ENCODE data around the gene UHRF1.
"Not testable (repeated sequence)": the region's sequence is repeated elsewhere in the genome, so short reads cannot be mapped to it uniquely, and the experiment has no call there.

The UHRF1 gene

DNA sequence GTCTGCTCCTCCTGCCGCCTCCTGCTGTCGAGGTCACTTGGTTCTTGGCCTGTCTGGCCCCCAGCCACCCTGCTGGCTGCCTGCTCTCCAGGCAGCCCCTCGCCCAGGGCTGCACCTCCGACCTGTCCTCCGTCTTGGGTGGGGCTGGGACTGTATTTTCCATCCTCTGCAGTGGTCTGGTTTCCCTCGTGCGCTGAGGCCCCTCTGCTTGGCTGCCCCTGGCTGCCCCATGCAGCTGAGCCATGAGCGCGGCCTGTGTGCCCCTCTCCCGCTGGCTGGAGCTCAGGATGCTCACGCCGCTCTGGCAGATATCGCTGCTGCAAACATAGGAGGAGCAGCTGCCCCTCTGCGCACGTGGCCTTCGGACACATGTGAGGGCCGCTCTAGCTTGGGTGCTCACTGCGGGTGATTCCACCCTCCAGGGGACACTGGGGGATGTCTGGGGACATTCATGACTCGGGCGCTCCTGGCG is 14.0 kb downstream of the UHRF1 start:
- DNase-seq (ENCODE audit: low read depth): no peak
- TF ChIP-seq, protein P1, sequence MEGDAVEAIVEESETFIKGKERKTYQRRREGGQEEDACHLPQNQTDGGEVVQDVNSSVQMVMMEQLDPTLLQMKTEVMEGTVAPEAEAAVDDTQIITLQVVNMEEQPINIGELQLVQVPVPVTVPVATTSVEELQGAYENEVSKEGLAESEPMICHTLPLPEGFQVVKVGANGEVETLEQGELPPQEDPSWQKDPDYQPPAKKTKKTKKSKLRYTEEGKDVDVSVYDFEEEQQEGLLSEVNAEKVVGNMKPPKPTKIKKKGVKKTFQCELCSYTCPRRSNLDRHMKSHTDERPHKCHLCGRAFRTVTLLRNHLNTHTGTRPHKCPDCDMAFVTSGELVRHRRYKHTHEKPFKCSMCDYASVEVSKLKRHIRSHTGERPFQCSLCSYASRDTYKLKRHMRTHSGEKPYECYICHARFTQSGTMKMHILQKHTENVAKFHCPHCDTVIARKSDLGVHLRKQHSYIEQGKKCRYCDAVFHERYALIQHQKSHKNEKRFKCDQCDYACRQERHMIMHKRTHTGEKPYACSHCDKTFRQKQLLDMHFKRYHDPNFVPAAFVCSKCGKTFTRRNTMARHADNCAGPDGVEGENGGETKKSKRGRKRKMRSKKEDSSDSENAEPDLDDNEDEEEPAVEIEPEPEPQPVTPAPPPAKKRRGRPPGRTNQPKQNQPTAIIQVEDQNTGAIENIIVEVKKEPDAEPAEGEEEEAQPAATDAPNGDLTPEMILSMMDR (IDR thresholded peaks at IDR 0.05; ENCODE audit: control insufficient read depth, extremely low read depth, insufficient read depth): no peak
- H3K4me3 ChIP-seq (ENCODE audit: low read depth, low read length): no peak overlapping the region

DNA sequence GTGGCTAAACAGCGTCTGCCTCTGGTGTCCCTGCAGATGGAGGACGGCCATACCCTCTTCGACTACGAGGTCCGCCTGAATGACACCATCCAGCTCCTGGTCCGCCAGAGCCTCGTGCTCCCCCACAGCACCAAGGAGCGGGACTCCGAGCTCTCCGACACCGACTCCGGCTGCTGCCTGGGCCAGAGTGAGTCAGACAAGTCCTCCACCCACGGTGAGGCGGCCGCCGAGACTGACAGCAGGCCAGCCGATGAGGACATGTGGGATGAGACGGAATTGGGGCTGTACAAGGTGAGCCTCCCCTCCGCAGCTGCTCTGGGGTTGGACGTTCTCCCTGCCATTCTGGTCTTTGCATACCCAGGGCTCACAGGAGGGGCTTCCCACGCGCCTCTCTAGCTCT is 19.9 kb downstream of the UHRF1 start:
- DNase-seq (ENCODE audit: low read depth): no peak
- H3K4me3 ChIP-seq (ENCODE audit: low read depth, low read length): no peak overlapping the region
- TF ChIP-seq, protein P1 (IDR thresholded peaks at IDR 0.05; ENCODE audit: control insufficient read depth, extremely low read depth, insufficient read depth): no peak

DNA sequence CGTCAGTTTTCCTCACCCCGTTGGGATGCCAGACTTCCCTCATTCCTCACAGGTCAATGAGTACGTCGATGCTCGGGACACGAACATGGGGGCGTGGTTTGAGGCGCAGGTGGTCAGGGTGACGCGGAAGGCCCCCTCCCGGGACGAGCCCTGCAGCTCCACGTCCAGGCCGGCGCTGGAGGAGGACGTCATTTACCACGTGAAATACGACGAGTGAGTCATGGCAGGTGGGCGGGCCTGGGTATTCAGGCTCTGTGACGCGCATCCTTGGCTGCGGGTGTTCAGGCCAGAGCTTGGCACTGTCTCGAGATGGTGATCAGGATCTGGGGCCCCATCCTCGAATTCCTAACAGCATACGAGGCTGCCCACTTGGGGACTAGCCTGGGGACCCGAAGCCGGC is 21.4 kb downstream of the UHRF1 start:
- TF ChIP-seq, protein P1 (IDR thresholded peaks at IDR 0.05; ENCODE audit: control insufficient read depth, extremely low read depth, insufficient read depth): no peak
- DNase-seq (ENCODE audit: low read depth): no peak
- H3K4me3 ChIP-seq (ENCODE audit: low read depth, low read length): no peak overlapping the region

DNA sequence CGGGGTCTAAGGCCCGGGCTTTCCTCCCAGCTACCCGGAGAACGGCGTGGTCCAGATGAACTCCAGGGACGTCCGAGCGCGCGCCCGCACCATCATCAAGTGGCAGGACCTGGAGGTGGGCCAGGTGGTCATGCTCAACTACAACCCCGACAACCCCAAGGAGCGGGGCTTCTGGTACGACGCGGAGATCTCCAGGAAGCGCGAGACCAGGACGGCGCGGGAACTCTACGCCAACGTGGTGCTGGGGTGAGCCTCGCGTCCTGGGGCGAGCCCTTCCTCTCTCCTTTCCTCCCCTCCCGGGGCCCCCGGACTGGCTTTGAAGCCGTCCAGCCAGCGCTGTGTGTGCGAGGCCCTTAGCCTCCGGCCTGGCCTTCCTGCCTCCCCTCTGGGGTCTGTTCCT is 23.4 kb downstream of the UHRF1 start:
- TF ChIP-seq, protein P1 (IDR thresholded peaks at IDR 0.05; ENCODE audit: control insufficient read depth, extremely low read depth, insufficient read depth): no peak
- no peak for DNase-seq (ENCODE audit: low read depth)
- no peak overlapping the region for H3K4me3 ChIP-seq (ENCODE audit: low read depth, low read length)

DNA sequence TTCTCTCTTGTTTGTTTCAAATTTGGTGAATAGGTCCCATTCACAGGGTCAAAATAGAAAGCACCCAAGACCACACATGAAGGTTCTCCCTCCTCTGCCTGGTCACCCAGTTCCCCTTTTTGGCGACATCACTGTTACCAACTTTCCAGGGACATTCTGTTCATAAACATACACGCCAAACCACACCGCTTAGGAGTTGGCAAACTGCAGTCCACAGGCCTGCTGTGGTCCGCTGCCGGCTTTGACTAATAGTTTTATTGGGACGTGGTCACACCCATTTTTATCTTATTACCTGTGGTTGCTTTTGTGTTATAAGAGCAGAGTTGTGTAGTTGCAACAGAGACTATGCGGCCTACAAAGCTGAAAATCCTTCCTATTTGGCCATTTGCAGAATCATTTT is 24.2 kb downstream of the UHRF1 start:
- H3K4me3 ChIP-seq (ENCODE audit: low read depth, low read length): no peak overlapping the region
- TF ChIP-seq, protein P1 (IDR thresholded peaks at IDR 0.05; ENCODE audit: control insufficient read depth, extremely low read depth, insufficient read depth): no peak
- peak; percentile 19 for DNase-seq (ENCODE audit: low read depth)

DNA sequence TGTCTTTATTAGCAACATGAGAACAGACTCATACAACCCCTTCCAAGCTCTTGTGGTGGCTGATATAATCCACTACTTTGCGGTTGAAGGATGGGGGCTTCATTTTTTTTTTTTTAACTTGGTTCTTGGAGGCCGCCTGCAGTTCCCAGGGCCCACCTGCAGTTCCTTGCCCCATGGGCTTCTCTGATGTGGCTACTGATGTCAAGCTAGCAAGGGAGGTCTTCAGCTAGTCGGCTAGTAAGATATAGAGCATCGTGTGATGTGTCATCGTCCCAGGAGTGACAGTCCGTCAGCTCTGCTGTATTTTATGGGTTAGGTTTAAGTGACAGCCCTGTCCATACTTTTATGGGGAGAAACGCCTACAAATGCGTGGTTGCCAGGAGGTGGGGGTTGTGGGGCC is 26.1 kb downstream of the UHRF1 start:
- no peak for DNase-seq (ENCODE audit: low read depth)
- H3K4me3 ChIP-seq (ENCODE audit: low read depth, low read length): no peak overlapping the region
- TF ChIP-seq, protein P1 (IDR thresholded peaks at IDR 0.05; ENCODE audit: control insufficient read depth, extremely low read depth, insufficient read depth): no peak

DNA sequence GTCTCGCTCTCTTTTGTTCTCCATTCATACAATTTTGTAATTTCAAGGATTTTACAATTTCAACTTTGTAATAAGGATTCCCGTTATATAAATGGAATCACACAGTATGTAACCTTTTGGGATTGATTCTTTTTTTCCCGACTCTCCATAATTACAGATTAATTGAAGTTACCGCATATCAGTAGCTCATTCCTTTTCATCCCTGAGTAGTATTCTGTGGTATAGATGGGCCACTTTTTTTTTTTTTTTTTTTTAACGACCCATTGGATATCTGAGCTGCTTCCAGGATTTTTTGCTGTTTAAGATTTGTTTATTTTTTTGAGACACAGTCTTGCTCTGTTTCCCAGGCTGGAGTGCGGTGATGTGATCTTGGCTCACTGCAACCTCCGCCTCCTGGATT is 27.8 kb downstream of the UHRF1 start:
- no peak for DNase-seq (ENCODE audit: low read depth)
- H3K4me3 ChIP-seq (ENCODE audit: low read depth, low read length): no peak overlapping the region
- TF ChIP-seq, protein P1 (IDR thresholded peaks at IDR 0.05; ENCODE audit: control insufficient read depth, extremely low read depth, insufficient read depth): no peak

DNA sequence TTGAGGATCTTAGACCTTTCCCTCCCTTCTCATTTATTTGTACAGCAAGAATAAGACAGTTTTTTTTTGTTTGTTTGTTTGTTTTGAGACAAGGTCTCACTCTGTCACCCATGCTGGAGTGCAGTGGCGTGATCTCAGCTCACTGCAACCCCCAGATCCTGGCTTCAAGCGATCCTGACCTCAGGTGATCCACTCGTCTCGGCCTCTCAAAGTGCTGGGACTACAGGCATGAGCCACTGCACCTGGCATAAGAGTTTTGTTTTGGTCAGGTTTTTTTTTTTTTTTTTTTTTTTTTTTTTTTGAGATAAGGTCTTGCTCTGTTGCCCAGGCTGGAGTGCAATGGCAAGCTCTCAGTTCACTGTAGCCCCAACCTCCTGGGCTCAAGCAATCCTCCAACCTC is 29.2 kb downstream of the UHRF1 start:
- not testable (repeated sequence) for H3K4me3 ChIP-seq (ENCODE audit: low read depth, low read length); DNase-seq (ENCODE audit: low read depth)

Data from LNCaP clone FGC (cell line).